ENCODE measurements around the gene LY6G6C. TPM values are rescaled to one million over a fixed set of nuclear protein-coding genes. Genes with fewer than 3 reads are reported as not detected.

Gene LY6G6C
- total and polyA plus RNA-seq, 2 of the 13 experiments (the other 11 are each of a cell fraction or from before 2014, with no cell fraction given), result 0.15 TPM; not detected in 1

DNA sequence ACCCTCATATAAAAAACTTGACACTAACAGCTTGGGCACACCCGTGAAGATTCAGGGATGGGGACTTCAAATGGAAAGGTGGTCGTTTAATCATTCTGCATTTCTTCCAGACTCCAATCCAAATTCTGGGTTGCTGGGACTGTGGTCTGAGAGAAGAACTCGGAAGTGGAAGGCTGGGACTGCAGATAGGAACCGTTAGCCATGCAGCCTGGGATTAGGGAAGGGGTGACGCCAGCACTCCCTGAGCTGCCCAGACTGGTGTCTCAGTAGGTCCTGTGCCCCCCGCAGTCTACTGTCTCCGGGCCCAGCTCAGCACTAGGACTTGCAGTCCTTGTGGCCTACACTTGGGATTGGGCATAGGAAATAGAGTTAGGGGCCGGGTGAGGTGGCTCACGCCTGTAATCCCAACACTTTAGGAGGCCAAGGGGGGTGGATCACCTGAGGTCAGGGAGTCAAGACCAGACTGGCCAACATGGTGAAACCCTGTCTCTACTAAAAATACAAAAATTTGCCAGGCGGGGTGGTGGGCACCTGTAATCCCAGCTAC is 15.3 kb upstream of the LY6G6C start (continued):
- TF ChIP-seq, protein P1, sequence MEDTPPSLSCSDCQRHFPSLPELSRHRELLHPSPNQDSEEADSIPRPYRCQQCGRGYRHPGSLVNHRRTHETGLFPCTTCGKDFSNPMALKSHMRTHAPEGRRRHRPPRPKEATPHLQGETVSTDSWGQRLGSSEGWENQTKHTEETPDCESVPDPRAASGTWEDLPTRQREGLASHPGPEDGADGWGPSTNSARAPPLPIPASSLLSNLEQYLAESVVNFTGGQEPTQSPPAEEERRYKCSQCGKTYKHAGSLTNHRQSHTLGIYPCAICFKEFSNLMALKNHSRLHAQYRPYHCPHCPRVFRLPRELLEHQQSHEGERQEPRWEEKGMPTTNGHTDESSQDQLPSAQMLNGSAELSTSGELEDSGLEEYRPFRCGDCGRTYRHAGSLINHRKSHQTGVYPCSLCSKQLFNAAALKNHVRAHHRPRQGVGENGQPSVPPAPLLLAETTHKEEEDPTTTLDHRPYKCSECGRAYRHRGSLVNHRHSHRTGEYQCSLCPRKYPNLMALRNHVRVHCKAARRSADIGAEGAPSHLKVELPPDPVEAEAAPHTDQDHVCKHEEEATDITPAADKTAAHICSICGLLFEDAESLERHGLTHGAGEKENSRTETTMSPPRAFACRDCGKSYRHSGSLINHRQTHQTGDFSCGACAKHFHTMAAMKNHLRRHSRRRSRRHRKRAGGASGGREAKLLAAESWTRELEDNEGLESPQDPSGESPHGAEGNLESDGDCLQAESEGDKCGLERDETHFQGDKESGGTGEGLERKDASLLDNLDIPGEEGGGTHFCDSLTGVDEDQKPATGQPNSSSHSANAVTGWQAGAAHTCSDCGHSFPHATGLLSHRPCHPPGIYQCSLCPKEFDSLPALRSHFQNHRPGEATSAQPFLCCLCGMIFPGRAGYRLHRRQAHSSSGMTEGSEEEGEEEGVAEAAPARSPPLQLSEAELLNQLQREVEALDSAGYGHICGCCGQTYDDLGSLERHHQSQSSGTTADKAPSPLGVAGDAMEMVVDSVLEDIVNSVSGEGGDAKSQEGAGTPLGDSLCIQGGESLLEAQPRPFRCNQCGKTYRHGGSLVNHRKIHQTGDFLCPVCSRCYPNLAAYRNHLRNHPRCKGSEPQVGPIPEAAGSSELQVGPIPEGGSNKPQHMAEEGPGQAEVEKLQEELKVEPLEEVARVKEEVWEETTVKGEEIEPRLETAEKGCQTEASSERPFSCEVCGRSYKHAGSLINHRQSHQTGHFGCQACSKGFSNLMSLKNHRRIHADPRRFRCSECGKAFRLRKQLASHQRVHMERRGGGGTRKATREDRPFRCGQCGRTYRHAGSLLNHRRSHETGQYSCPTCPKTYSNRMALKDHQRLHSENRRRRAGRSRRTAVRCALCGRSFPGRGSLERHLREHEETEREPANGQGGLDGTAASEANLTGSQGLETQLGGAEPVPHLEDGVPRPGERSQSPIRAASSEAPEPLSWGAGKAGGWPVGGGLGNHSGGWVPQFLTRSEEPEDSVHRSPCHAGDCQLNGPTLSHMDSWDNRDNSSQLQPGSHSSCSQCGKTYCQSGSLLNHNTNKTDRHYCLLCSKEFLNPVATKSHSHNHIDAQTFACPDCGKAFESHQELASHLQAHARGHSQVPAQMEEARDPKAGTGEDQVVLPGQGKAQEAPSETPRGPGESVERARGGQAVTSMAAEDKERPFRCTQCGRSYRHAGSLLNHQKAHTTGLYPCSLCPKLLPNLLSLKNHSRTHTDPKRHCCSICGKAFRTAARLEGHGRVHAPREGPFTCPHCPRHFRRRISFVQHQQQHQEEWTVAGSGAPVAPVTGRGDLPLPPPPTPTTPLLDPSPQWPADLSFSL (CRISPR knock-in tag; IDR thresholded peaks at IDR 0.05), result 0 out of 2 replicates have a peak, but pooled peaks have one; percentile 15
- TF ChIP-seq PPARG (CRISPR knock-in tag; conservative IDR thresholded peaks at IDR 0.05) (peak; percentile 8; the same call in 1 of the 2 replicates), SMAD9 (CRISPR knock-in tag; IDR thresholded peaks at IDR 0.05) (peak; percentile 36; the same call in 1 of the 2 replicates), NPAS2 (CRISPR knock-in tag; IDR thresholded peaks at IDR 0.05; ENCODE audit: borderline replicate concordance) (no peak), ATF7 (IDR thresholded peaks at IDR 0.05) (no peak), ATF7 (CRISPR knock-in tag; IDR thresholded peaks at IDR 0.05) (no peak), NR2F6 (IDR thresholded peaks at IDR 0.05) (no peak), NR2F6 (CRISPR knock-in tag; IDR thresholded peaks at IDR 0.05) (no peak), TEAD2 (CRISPR knock-in tag; IDR thresholded peaks at IDR 0.05) (no peak), ZNF709 (CRISPR knock-in tag; IDR thresholded peaks at IDR 0.05) (0 out of 2 replicates have a peak, but pooled peaks have one; percentile 18), ZNF674 (CRISPR knock-in tag; IDR thresholded peaks at IDR 0.05; ENCODE audit: low read depth) (0 out of 2 replicates have a peak, but pooled peaks have one; percentile 67), RELA (CRISPR knock-in tag; IDR thresholded peaks at IDR 0.05) (no peak), LCORL (IDR thresholded peaks at IDR 0.05) (no peak), LCORL (CRISPR knock-in tag; IDR thresholded peaks at IDR 0.05) (0 out of 2 replicates have a peak, but pooled peaks have one; percentile 2), ZNF282 (IDR thresholded peaks at IDR 0.05; ENCODE audit: partially characterized antibody) (no peak), RCOR2 (CRISPR knock-in tag; IDR thresholded peaks at IDR 0.05) (peak; percentile 17; the same call in 1 of the 2 replicates), ZFP1 (CRISPR knock-in tag; IDR thresholded peaks at IDR 0.05) (0 out of 2 replicates have a peak, but pooled peaks have one; percentile 11), RFXANK (CRISPR knock-in tag; IDR thresholded peaks at IDR 0.05) (peak; percentile 25; the same call in 1 of the 2 replicates)
- TF ChIP-seq, protein P2, sequence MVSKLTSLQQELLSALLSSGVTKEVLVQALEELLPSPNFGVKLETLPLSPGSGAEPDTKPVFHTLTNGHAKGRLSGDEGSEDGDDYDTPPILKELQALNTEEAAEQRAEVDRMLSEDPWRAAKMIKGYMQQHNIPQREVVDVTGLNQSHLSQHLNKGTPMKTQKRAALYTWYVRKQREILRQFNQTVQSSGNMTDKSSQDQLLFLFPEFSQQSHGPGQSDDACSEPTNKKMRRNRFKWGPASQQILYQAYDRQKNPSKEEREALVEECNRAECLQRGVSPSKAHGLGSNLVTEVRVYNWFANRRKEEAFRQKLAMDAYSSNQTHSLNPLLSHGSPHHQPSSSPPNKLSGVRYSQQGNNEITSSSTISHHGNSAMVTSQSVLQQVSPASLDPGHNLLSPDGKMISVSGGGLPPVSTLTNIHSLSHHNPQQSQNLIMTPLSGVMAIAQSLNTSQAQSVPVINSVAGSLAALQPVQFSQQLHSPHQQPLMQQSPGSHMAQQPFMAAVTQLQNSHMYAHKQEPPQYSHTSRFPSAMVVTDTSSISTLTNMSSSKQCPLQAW (CRISPR knock-in tag; IDR thresholded peaks at IDR 0.05), result no peak
- TF ChIP-seq, protein P3, sequence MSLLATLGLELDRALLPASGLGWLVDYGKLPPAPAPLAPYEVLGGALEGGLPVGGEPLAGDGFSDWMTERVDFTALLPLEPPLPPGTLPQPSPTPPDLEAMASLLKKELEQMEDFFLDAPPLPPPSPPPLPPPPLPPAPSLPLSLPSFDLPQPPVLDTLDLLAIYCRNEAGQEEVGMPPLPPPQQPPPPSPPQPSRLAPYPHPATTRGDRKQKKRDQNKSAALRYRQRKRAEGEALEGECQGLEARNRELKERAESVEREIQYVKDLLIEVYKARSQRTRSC (CRISPR knock-in tag; IDR thresholded peaks at IDR 0.05; ENCODE audit: low read depth), result 0 out of 2 replicates have a peak, but pooled peaks have one; percentile 8

Measured in HepG2 (cell line).